ENCODE results near the gene ATP6V0E1.

ATP6V0E1 gene

GRCh38 chr5:173078878-173079277 is 95.3 kb downstream of the ATP6V0E1 start:
- TF ChIP-seq CTCF (IDR thresholded peaks at IDR 0.05; ENCODE audit: low read depth, low read length) = no peak
- H3K4me3 ChIP-seq (ENCODE audit: low read depth, low read length) = no peak overlapping the region

Measured in WI38 (cell line).